Prostate gland (tissue), 2 donors: ENCODE results near the gene EGFLAM.

ENCODE experiments used
- CTCF ChIP-seq, 4 experiments: fragments of 200-600 bp in 2 of 4; fragments of 450-650 bp in 2 of 4; sonication (generic) in 2 of 4; IDR thresholded peaks; 1 replicate in 3 of 4; 2 replicates in 1 of 4; pipeline ENCODE4 v1.5.1; 2016 to 2019; ENCODE audit warnings: antibody characterized with exemption in 4 of 4, mild to moderate bottlenecking in 2 of 4, moderate library complexity in 2 of 4
- POLR2A ChIP-seq: fragments of 450-650 bp; IDR thresholded peaks from one replicate; pipeline ENCODE4 v1.6.1; 2016; ENCODE audit warnings: antibody characterized with exemption, mild to moderate bottlenecking

- TF ChIP-seq CTCF (IDR thresholded peaks at IDR 0.05): no peak
- TF ChIP-seq POLR2A: no peak
Observed at GRCh38 chr5:38285226-38285625, 26.9 kb downstream of the EGFLAM start.
